NT2/D1 (cell line): Measurements from ENCODE around the gene TTC22.

Experiments
- DNase-seq: peaks from one replicate; pipeline ENCODE4 v3.0.0-alpha.2; 2011; ENCODE audit warnings: low read depth, low spot score
- H3K27me3 ChIP-seq: 2 replicates; pipeline ENCODE4 v1.6.0; 2011; ENCODE audit warnings: mild to moderate bottlenecking; ENCODE audit not compliant: insufficient read length, insufficient read depth
- H3K36me3 ChIP-seq: 2 replicates; pipeline ENCODE4 v1.6.1; 2011; ENCODE audit warnings: mild to moderate bottlenecking, low read length, mixed read lengths; ENCODE audit not compliant: insufficient read depth, insufficient read length
- H3K4me1 ChIP-seq: 2 replicates; pipeline ENCODE4 v1.5.1; 2011; ENCODE audit not compliant: insufficient read depth, insufficient read length
- H3K4me3 ChIP-seq: 2 replicates; pipeline ENCODE4 v1.5.1; 2011; ENCODE audit warnings: low read depth; ENCODE audit not compliant: insufficient read length
- H3K9ac ChIP-seq: 2 replicates; pipeline ENCODE4 v1.6.0; 2011; ENCODE audit warnings: low read depth; ENCODE audit not compliant: insufficient read length
- H3K9me3 ChIP-seq: 2 replicates; pipeline ENCODE4 v1.5.1; 2011; ENCODE audit warnings: mild to moderate bottlenecking, low read length; ENCODE audit not compliant: insufficient read depth
- SUZ12 ChIP-seq: IDR thresholded peaks from 2 replicates; pipeline ENCODE4 v1.6.1; 2011; ENCODE audit not compliant: insufficient read length, insufficient read depth; ENCODE audit errors: extremely low read depth
- YY1 ChIP-seq: IDR thresholded peaks from 2 replicates; pipeline ENCODE4 v1.6.1; 2011; ENCODE audit not compliant: insufficient read length, insufficient read depth
- ZNF274 ChIP-seq: IDR thresholded peaks from 2 replicates; pipeline ENCODE4 v1.6.1; 2011; ENCODE audit warnings: mild to moderate bottlenecking, low read depth, low read length

Gene TTC22

DNA sequence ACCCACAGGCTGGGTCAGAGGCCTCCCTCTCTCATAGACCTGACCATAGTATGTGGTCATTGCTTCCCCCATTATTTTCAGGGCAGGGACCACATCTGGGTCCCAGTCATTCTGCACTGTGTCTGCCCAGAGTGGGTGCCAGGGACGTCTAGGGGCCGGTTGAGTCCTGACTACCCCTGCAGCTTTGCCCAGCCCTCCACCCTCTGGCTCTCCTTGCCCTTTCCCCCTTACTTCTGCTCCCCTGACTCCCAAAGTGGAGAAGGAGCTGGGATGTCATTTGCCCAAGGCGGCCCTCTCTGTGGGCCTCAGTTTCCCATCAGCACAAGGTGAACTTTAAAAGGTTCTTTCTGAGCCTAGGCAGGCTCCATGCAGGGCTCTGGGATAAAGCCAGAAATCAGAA, 4.3 kb upstream of the TTC22 start:
- H3K27me3 ChIP-seq, result peaks cover 5% of the 10 kb centered on the region
- TF ChIP-seq ZNF274 (no peak), YY1 (no peak), SUZ12 (no peak)
- no peaks in the 10 kb centered on the region for H3K9me3 ChIP-seq
- H3K36me3 ChIP-seq, result no peaks in the 10 kb centered on the region
- peaks cover 25% of the 10 kb centered on the region for H3K4me1 ChIP-seq
- no peak overlapping the region for H3K4me3 ChIP-seq
- H3K9ac ChIP-seq, result no peak overlapping the region
- DNase-seq, result no peak

DNA sequence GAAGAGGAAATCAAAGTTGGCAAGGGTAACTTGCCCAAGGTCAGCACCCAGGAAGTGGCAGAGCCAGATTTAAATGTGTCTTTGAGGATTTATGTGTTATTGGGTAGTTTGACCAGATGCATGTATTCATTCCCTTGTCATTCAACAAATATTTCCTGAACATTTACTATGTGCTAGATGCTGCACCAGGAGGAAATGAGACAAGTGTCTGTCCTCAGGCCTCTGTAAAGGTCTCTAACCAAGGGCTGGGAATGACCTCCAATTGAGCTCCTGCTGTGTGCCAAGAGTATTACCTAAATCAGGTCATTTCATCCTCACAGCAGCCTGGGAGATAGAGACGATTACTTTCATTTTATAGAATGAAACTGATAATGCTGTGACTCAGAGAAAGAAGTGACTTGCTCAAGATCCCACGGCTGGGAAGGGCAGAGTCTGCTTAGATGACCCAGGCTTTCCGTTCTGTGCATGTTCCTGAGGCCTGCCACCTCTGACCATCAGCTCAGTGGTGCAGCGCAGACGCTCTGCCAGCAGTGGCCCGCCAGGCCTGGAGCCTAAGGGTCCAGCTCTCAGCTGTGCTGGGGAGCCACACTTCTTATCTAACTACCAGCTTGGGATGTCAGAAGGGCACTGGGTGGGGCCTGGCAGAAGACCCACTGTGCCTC, 3.5 kb upstream of the TTC22 start:
- TF ChIP-seq ZNF274, result no peak
- TF ChIP-seq YY1, result no peak
- TF ChIP-seq SUZ12, result no peak
- DNase-seq, result no peak
- no peaks in the 10 kb centered on the region for H3K27me3 ChIP-seq
- peaks cover 21% of the 10 kb centered on the region for H3K4me1 ChIP-seq
- H3K36me3 ChIP-seq, result no peaks in the 10 kb centered on the region
- no peak overlapping the region for H3K9ac ChIP-seq
- no peak overlapping the region for H3K4me3 ChIP-seq
- no peaks in the 10 kb centered on the region for H3K9me3 ChIP-seq

DNA sequence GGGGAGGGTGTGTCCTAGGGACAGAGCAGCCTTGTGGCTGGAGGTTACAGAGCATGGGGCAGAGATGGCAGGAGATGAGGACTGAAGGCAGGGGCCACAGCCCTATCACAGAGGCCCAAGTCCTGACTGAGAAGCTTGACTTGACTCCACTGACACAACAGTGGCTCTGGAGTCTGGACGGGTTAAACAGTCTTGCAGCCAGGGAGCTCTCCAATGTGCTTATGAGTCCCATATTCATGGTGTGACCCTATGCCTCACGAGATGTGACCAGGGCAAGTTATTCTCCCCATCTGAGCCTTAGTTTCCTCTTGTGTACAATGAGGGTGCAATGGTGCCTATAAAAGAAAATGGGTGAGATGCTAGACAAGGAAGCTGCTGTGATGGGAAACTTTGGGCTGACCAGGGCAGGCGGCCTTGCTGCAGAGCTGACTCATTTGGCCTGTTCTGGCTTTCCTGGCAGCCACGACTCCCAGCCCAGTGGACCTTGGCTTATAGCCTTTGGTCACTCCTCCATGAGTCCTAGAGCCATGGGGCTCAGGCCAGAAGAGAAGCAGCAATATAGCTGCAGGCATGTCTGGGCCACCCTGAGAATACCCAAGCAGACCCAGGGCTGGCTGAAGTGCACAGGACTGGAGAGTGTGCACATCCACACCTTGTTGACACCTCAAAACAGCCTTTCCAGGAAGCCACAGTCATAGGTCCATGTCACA, 2.8 kb upstream of the TTC22 start:
- no peak for DNase-seq
- H3K9ac ChIP-seq, result no peak overlapping the region
- H3K4me1 ChIP-seq, result peaks cover 18% of the 10 kb centered on the region
- H3K27me3 ChIP-seq, result no peaks in the 10 kb centered on the region
- no peak for TF ChIP-seq SUZ12
- TF ChIP-seq ZNF274, result no peak
- no peak for TF ChIP-seq YY1
- H3K4me3 ChIP-seq, result no peak overlapping the region
- no peaks in the 10 kb centered on the region for H3K36me3 ChIP-seq
- H3K9me3 ChIP-seq, result no peaks in the 10 kb centered on the region

DNA sequence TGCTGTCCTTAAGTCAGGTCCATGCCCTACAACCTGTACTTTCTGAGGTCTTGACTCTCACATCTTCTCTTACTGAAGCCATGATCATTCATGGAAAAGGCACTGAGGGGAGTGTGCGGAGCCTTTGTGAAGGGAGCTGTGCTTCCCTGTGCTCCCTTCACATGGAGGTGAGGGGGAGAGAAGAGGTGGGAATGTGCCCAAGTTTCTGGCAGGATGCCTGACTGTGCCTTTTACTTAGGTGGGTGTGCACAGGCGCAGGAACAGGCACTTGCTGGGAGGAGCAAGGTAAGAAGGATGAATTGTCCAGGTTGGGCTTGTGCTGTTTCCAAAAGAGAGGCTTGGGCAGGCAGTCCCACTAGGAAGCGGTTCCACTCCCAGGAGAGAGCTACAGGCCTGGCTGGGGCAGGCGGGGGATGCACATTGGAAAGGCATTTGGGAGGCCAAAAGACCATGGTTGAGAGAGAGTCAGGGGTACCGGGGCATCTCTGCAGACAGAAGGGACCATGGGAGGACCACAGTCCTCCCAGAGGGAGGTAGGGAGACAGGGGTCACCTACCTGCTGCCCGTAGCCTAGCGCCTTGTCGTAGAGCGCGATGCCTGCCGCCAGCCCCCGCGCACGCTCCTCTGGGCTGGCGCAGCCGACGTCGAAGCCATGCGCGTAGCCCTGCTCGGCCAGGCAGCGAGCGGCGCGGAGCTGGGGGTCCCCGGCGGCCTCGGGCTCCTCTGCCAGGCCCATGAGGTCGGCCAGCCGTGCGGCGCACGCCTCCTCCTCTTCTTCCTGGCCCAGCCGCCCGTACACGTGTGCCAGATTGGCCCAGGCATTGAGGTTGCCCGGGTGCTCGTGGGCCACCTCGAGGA, 853 bp downstream of the TTC22 start:
- Histone ChIP-seq H3K9me3 (no peaks in the 10 kb centered on the region), H3K36me3 (no peaks in the 10 kb centered on the region), H3K4me3 (no peak overlapping the region), H3K4me1 (peaks cover 22% of the 10 kb centered on the region), H3K9ac (no peak overlapping the region), H3K27me3 (no peaks in the 10 kb centered on the region)
- TF ChIP-seq ZNF274, result no peak
- TF ChIP-seq SUZ12, result no peak
- DNase-seq, result no peak

GRCh38 chr1:54798769-54799641, 2.1 kb downstream of the TTC22 start:
- H3K36me3 ChIP-seq, result no peaks in the 10 kb centered on the region
- H3K9ac ChIP-seq, result no peak overlapping the region
- no peaks in the 10 kb centered on the region for H3K27me3 ChIP-seq
- no peaks in the 10 kb centered on the region for H3K9me3 ChIP-seq
- no peak for DNase-seq
- H3K4me3 ChIP-seq, result no peak overlapping the region
- H3K4me1 ChIP-seq, result peaks cover 31% of the 10 kb centered on the region
- TF ChIP-seq ZNF274, result no peak
- no peak for TF ChIP-seq YY1
- no peak for TF ChIP-seq SUZ12

GRCh38 chr1:54798206-54798605, 2.9 kb downstream of the TTC22 start:
- Histone ChIP-seq H3K9me3 (no peaks in the 10 kb centered on the region), H3K4me1 (peaks cover 35% of the 10 kb centered on the region), H3K9ac (no peak overlapping the region), H3K36me3 (no peaks in the 10 kb centered on the region), H3K4me3 (no peak overlapping the region), H3K27me3 (no peaks in the 10 kb centered on the region)
- DNase-seq, result no peak
- TF ChIP-seq SUZ12, result no peak
- TF ChIP-seq YY1, result no peak
- no peak for TF ChIP-seq ZNF274

DNA sequence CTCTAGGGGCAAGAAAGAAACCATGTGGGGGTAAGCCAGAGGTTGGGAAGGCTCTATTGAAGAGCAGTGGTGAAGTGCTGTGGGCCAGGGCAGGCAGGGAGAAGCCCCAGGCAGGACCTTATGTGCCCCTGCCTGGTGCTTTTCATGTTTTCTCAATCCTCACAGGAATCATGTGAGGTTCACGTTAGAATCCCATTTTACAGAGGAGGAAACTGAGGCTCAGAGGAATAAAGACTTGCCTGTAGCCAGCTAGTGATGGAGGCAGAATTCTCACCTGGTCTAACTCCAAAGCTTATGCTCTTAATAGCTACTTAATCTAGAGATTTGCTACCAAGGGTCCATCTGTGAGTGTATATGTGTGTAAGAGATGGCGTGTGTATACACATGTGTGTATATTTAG, 4.2 kb downstream of the TTC22 start:
- no peaks in the 10 kb centered on the region for H3K27me3 ChIP-seq
- no peak for DNase-seq
- H3K4me1 ChIP-seq, result peaks cover 35% of the 10 kb centered on the region
- no peak for TF ChIP-seq YY1
- H3K9ac ChIP-seq, result no peak overlapping the region
- H3K9me3 ChIP-seq, result peaks cover 7% of the 10 kb centered on the region; the same call in 1 of the 2 replicates
- H3K4me3 ChIP-seq, result no peak overlapping the region
- H3K36me3 ChIP-seq, result no peaks in the 10 kb centered on the region
